Activated naive CD8-positive, alpha-beta T cell treated with anti-CD3 and anti-CD28 coated beads for 36 hours (primary cell): ENCODE results near the gene COL18A1. TPM values are rescaled to one million over a fixed set of nuclear protein-coding genes. Genes with fewer than 3 reads are reported as not detected.

Experiments used
- DNase-seq: peaks from one replicate; pipeline ENCODE4 v3.0.0; 2021
- H3K27ac Mint-ChIP-seq: one replicate; pipeline ENCODE4 v1.8.0; 2022; ENCODE audit warnings: mild to moderate bottlenecking, moderate library complexity, mixed read lengths
- H3K27me3 Mint-ChIP-seq: one replicate; pipeline ENCODE4 v1.8.0; 2022; ENCODE audit warnings: mild to moderate bottlenecking, mixed read lengths
- H3K36me3 Mint-ChIP-seq: one replicate; pipeline ENCODE4 v1.8.0; 2021; ENCODE audit warnings: mild to moderate bottlenecking, mixed read lengths
- H3K4me1 Mint-ChIP-seq: one replicate; pipeline ENCODE4 v1.8.0; 2021; ENCODE audit warnings: mixed read lengths
- H3K4me3 Mint-ChIP-seq: one replicate; pipeline ENCODE4 v1.8.0; 2022; ENCODE audit warnings: mild to moderate bottlenecking, moderate library complexity, mixed read lengths
- H3K9me3 Mint-ChIP-seq: one replicate; pipeline ENCODE4 v1.8.0; 2022; ENCODE audit warnings: mixed read lengths
- total RNA-seq, 2 experiments: library from RNA; stranded (reverse); gene quantifications; one replicate each; pipeline ENCODE4 v1.2.3, GENCODE V29; 2021

Gene COL18A1
- total RNA-seq, 2 experiments from 2014 or later, result 3.5 to 4.0 TPM

GRCh38 chr21:45509566-45510465 is 104.9 kb downstream of the COL18A1 start:
- H3K4me3 Mint-ChIP-seq, result no peak overlapping the region
- H3K27me3 Mint-ChIP-seq, result no peaks in the 10 kb centered on the region
- no peaks in the 10 kb centered on the region for H3K9me3 Mint-ChIP-seq
- H3K36me3 Mint-ChIP-seq, result peaks cover 4% of the 10 kb centered on the region
- no peak for DNase-seq
- H3K4me1 Mint-ChIP-seq, result no peaks in the 10 kb centered on the region
- H3K27ac Mint-ChIP-seq, result no peak overlapping the region

- H3K27me3 Mint-ChIP-seq, result no peaks in the 10 kb centered on the region
- no peaks in the 10 kb centered on the region for H3K4me1 Mint-ChIP-seq
- DNase-seq, result no peak
- no peaks in the 10 kb centered on the region for H3K9me3 Mint-ChIP-seq
- H3K27ac Mint-ChIP-seq, result no peak overlapping the region
- H3K4me3 Mint-ChIP-seq, result no peak overlapping the region
- H3K36me3 Mint-ChIP-seq, result peaks cover 4% of the 10 kb centered on the region
Measured at GRCh38 chr21:45510466-45510955, 105.5 kb downstream of the COL18A1 start.

- H3K4me3 Mint-ChIP-seq, result no peak overlapping the region
- H3K4me1 Mint-ChIP-seq, result no peaks in the 10 kb centered on the region
Measured at GRCh38 chr21:45511007-45511406, 106.0 kb downstream of the COL18A1 start.

GRCh38 chr21:45511661-45512431 is 106.9 kb downstream of the COL18A1 start:
- no peak for DNase-seq
- Mint-ChIP-seq H3K9me3 (no peaks in the 10 kb centered on the region), H3K4me1 (no peaks in the 10 kb centered on the region), H3K36me3 (peaks cover 4% of the 10 kb centered on the region), H3K4me3 (no peak overlapping the region), H3K27ac (no peak overlapping the region), H3K27me3 (no peaks in the 10 kb centered on the region)

More at GRCh38 chr21:45511007-45511406, 106.0 kb downstream of the COL18A1 start:
- DNase-seq, result no peak
- no peak overlapping the region for H3K27ac Mint-ChIP-seq
- no peaks in the 10 kb centered on the region for H3K9me3 Mint-ChIP-seq
- peaks cover 4% of the 10 kb centered on the region for H3K36me3 Mint-ChIP-seq
- H3K27me3 Mint-ChIP-seq, result no peaks in the 10 kb centered on the region

- Mint-ChIP-seq H3K27ac (no peak overlapping the region), H3K36me3 (peaks cover 9% of the 10 kb centered on the region), H3K4me3 (no peak overlapping the region), H3K9me3 (no peaks in the 10 kb centered on the region), H3K4me1 (peaks cover 3% of the 10 kb centered on the region), H3K27me3 (no peaks in the 10 kb centered on the region)
- DNase-seq, result no peak
Measured at GRCh38 chr21:45512626-45513002, 107.6 kb downstream of the COL18A1 start.

GRCh38 chr21:45513003-45513717 is 108.2 kb downstream of the COL18A1 start:
- H3K4me1 Mint-ChIP-seq, result peaks cover 8% of the 10 kb centered on the region

GRCh38 chr21:45513741-45514310 is 108.9 kb downstream of the COL18A1 start:
- DNase-seq, result no peak
- Mint-ChIP-seq H3K27me3 (no peaks in the 10 kb centered on the region), H3K4me3 (no peak overlapping the region), H3K4me1 (peaks cover 14% of the 10 kb centered on the region), H3K36me3 (peaks cover 19% of the 10 kb centered on the region), H3K9me3 (peaks cover 11% of the 10 kb centered on the region), H3K27ac (no peak overlapping the region)

More at GRCh38 chr21:45513003-45513717, 108.2 kb downstream of the COL18A1 start:
- DNase-seq, result no peak
- no peak overlapping the region for H3K27ac Mint-ChIP-seq
- peaks cover 13% of the 10 kb centered on the region for H3K36me3 Mint-ChIP-seq
- H3K27me3 Mint-ChIP-seq, result no peaks in the 10 kb centered on the region
- peaks cover 4% of the 10 kb centered on the region for H3K9me3 Mint-ChIP-seq
- no peak overlapping the region for H3K4me3 Mint-ChIP-seq

- Mint-ChIP-seq H3K36me3 (peaks cover 25% of the 10 kb centered on the region), H3K9me3 (peaks cover 17% of the 10 kb centered on the region), H3K4me1 (peaks cover 14% of the 10 kb centered on the region), H3K27ac (no peak overlapping the region), H3K4me3 (no peak overlapping the region), H3K27me3 (no peaks in the 10 kb centered on the region)
- DNase-seq, result no peak
Measured at GRCh38 chr21:45514311-45515021, 109.5 kb downstream of the COL18A1 start.

- H3K36me3 Mint-ChIP-seq, result peaks cover 35% of the 10 kb centered on the region
- peaks cover 14% of the 10 kb centered on the region for H3K4me1 Mint-ChIP-seq
- no peaks in the 10 kb centered on the region for H3K27me3 Mint-ChIP-seq
- DNase-seq, result no peak
- no peak overlapping the region for H3K27ac Mint-ChIP-seq
- no peak overlapping the region for H3K4me3 Mint-ChIP-seq
- H3K9me3 Mint-ChIP-seq, result peaks cover 27% of the 10 kb centered on the region
Measured at GRCh38 chr21:45515241-45516061, 110.5 kb downstream of the COL18A1 start.

- Mint-ChIP-seq H3K27ac (no peak overlapping the region), H3K4me1 (peaks cover 14% of the 10 kb centered on the region), H3K9me3 (peaks cover 34% of the 10 kb centered on the region), H3K27me3 (no peaks in the 10 kb centered on the region), H3K36me3 (peaks cover 42% of the 10 kb centered on the region), H3K4me3 (no peak overlapping the region)
- no peak for DNase-seq
Measured at GRCh38 chr21:45516071-45516670, 111.2 kb downstream of the COL18A1 start.

- DNase-seq, result no peak
- Mint-ChIP-seq H3K36me3 (peaks cover 47% of the 10 kb centered on the region), H3K4me1 (peaks cover 14% of the 10 kb centered on the region), H3K27me3 (no peaks in the 10 kb centered on the region), H3K27ac (peak overlapping the region; percentile 70), H3K9me3 (peaks cover 39% of the 10 kb centered on the region), H3K4me3 (no peak overlapping the region)
Measured at GRCh38 chr21:45516671-45517151, 111.7 kb downstream of the COL18A1 start.

- Mint-ChIP-seq H3K27me3 (no peaks in the 10 kb centered on the region), H3K36me3 (peaks cover 55% of the 10 kb centered on the region), H3K4me3 (no peak overlapping the region), H3K27ac (peak overlapping the region; percentile 70), H3K4me1 (peaks cover 14% of the 10 kb centered on the region), H3K9me3 (peaks cover 39% of the 10 kb centered on the region)
- DNase-seq, result no peak
Measured at GRCh38 chr21:45517249-45518065, 112.5 kb downstream of the COL18A1 start.
